Gastroesophageal sphincter (tissue), 4 donors: ENCODE measurements around the gene SRBD1. TPM values are rescaled to one million over a fixed set of nuclear protein-coding genes. Genes with fewer than 3 reads are reported as not detected.

Source experiments
- ATAC-seq: fragments of 150-250 bp; one replicate; pipeline ENCODE4 v1.9.1; 2016; ENCODE audit warnings: mild to moderate bottlenecking, moderate library complexity
- H3K27ac ChIP-seq, 4 donors: fragments of 200-600 bp; sonication (generic) in 3 of 4; 1 replicate in 3 of 4; 2 replicates in 1 of 4; pipeline ENCODE4 v1.5.1; 2016 to 2019
- H3K27me3 ChIP-seq: fragments of 200-600 bp; sonication (generic); one replicate; pipeline ENCODE4 v1.5.1; 2019
- H3K36me3 ChIP-seq, 2 donors: fragments of 200-600 bp; sonication (generic); one replicate each; pipeline ENCODE4 v1.5.1; 2019; ENCODE audit warnings: control low read depth in 1 of 2
- H3K4me1 ChIP-seq, 3 donors: fragments of 200-600 bp; sonication (generic); 1 replicate in 2 of 3; 2 replicates in 1 of 3; pipeline ENCODE4 v1.5.1; 2016 to 2019; ENCODE audit warnings: control low read depth in 2 of 3
- H3K4me3 ChIP-seq, 2 donors: fragments of 200-600 bp; sonication (generic); one replicate each; pipeline ENCODE4 v1.5.1; 2019; ENCODE audit warnings: mild to moderate bottlenecking in 1 of 2, moderate library complexity in 1 of 2
- H3K9me3 ChIP-seq, 3 donors: fragments of 200-600 bp; sonication (generic); one replicate each; pipeline ENCODE4 v1.5.1; 2017 to 2019; ENCODE audit warnings: control low read depth in 2 of 3
- CTCF ChIP-seq, 4 experiments: fragments of 200-600 bp in 2 of 4; fragments of 450-650 bp in 2 of 4; sonication (generic) in 1 of 4; IDR thresholded peaks; one replicate each; pipeline ENCODE4 v1.5.1; 2017 to 2019; ENCODE audit warnings: antibody characterized with exemption in 4 of 4, mild to moderate bottlenecking in 2 of 4, moderate library complexity in 2 of 4
- EP300 ChIP-seq: sonication (generic); formaldehyde crosslinking; IDR thresholded peaks from one replicate; pipeline ENCODE4 v1.6.1; 2017; ENCODE audit warnings: antibody characterized with exemption, mild to moderate bottlenecking
- POLR2A ChIP-seq, 2 donors: fragments of 450-650 bp; IDR thresholded peaks; one replicate each; pipeline ENCODE4 v1.6.1; 2017; ENCODE audit warnings: antibody characterized with exemption in 2 of 2, mild to moderate bottlenecking in 2 of 2, moderate library complexity in 1 of 2
- POLR2AphosphoS5 ChIP-seq: sonication (generic); formaldehyde crosslinking; IDR thresholded peaks from one replicate; pipeline ENCODE4 v1.6.1; 2017; ENCODE audit warnings: antibody characterized with exemption
- WGBS, 2 donors: methylation state at CpG; one replicate each; pipeline ENCODE4 v1.1.5; 2018; ENCODE audit warnings: low coverage in 1 of 2; 5-methylcytosine and 5-hydroxymethylcytosine counted together
- total RNA-seq, 4 donors: library from RNA; depleted of rRNA; stranded (reverse); fragments of >200 nt; gene quantifications; one replicate each; pipeline ENCODE4 v1.1.0, GENCODE V29; 2016

Gene SRBD1
- total RNA-seq, 4 donors from 2014 or later = 7.7 to 16.7 (median 12.5) TPM

GRCh38 chr2:45497355-45497754, 113.7 kb downstream of the SRBD1 start:
- Histone ChIP-seq H3K27ac (no peak overlapping the region), H3K36me3 (peaks cover 0 to 6% of the 10 kb centered on the region in 2 donors), H3K4me3 (no peak overlapping the region), H3K4me1 (no peaks in the 10 kb centered on the region), H3K9me3 (peaks cover 0 to 9% (median 0%) of the 10 kb centered on the region in 3 donors), H3K27me3 (no peaks in the 10 kb centered on the region)
- TF ChIP-seq POLR2A (IDR thresholded peaks at IDR 0.05) = no peak
- TF ChIP-seq CTCF (IDR thresholded peaks at IDR 0.05) = no peak
- no peak for TF ChIP-seq POLR2AphosphoS5
- no peak for TF ChIP-seq EP300
- no peak for ATAC-seq
- 58 to 77% methylated on average over 2 of the region's 2 CpGs for WGBS, 2 donors

GRCh38 chr2:45496869-45497268, 114.2 kb downstream of the SRBD1 start:
- no peak for ATAC-seq

GRCh38 chr2:45494978-45495293, 116.1 kb downstream of the SRBD1 start:
- TF ChIP-seq CTCF (IDR thresholded peaks at IDR 0.05) (peak in 1 of 4 experiments; percentile 5), POLR2AphosphoS5 (no peak), POLR2A (IDR thresholded peaks at IDR 0.05) (no peak), EP300 (no peak)
- Histone ChIP-seq H3K9me3 (no peaks in the 10 kb centered on the region), H3K27me3 (no peaks in the 10 kb centered on the region), H3K4me3 (no peak overlapping the region), H3K36me3 (no peaks in the 10 kb centered on the region), H3K27ac (no peak overlapping the region), H3K4me1 (no peaks in the 10 kb centered on the region)
- no peak for ATAC-seq
- WGBS, 2 donors = 25 to 54% methylated on average over 1 of the region's 1 CpG

More at GRCh38 chr2:45496869-45497268, 114.2 kb downstream of the SRBD1 start:
- no peak for TF ChIP-seq EP300
- Histone ChIP-seq H3K4me1 (no peaks in the 10 kb centered on the region), H3K4me3 (no peak overlapping the region), H3K9me3 (peaks cover 0 to 9% (median 0%) of the 10 kb centered on the region in 3 donors), H3K36me3 (peaks cover 0 to 6% of the 10 kb centered on the region in 2 donors), H3K27me3 (no peaks in the 10 kb centered on the region), H3K27ac (no peak overlapping the region)
- 68 to 72% methylated on average over 2 of the region's 2 CpGs for WGBS, 2 donors

GRCh38 chr2:45494275-45494977, 116.6 kb downstream of the SRBD1 start:
- H3K4me1 ChIP-seq = no peaks in the 10 kb centered on the region
- no peak overlapping the region for H3K27ac ChIP-seq
- no peak for ATAC-seq
- H3K27me3 ChIP-seq = no peaks in the 10 kb centered on the region
- H3K36me3 ChIP-seq = no peaks in the 10 kb centered on the region
- TF ChIP-seq POLR2A (IDR thresholded peaks at IDR 0.05) (no peak), POLR2AphosphoS5 (no peak), EP300 (no peak), CTCF (IDR thresholded peaks at IDR 0.05) (peak; percentile 55 to 77 (median 73))
- no peak overlapping the region for H3K4me3 ChIP-seq
- WGBS, 2 donors = 4 to 10% methylated on average over 2 of the region's 2 CpGs
- H3K9me3 ChIP-seq = no peaks in the 10 kb centered on the region

GRCh38 chr2:45484965-45485364, 126.1 kb downstream of the SRBD1 start:
- H3K36me3 ChIP-seq = peaks cover 0 to 25% of the 10 kb centered on the region in 2 donors
- no peaks in the 10 kb centered on the region for H3K27me3 ChIP-seq
- peaks cover 0 to under 1% (median 0%) of the 10 kb centered on the region in 3 donors for H3K9me3 ChIP-seq
- TF ChIP-seq CTCF (IDR thresholded peaks at IDR 0.05) (no peak), EP300 (no peak), POLR2AphosphoS5 (no peak), POLR2A (IDR thresholded peaks at IDR 0.05) (no peak)
- H3K4me1 ChIP-seq = no peaks in the 10 kb centered on the region
- no peak overlapping the region for H3K4me3 ChIP-seq
- no peak for ATAC-seq
- 88 to 89% methylated on average over 3 of the region's 3 CpGs for WGBS, 2 donors
- no peak overlapping the region for H3K27ac ChIP-seq
